GM19438 (cell line): ENCODE measurements around the gene CCDC175.

Source experiments
- ATAC-seq: cut with Tn5 transposase; IDR thresholded peaks from one replicate; pipeline ENCODE4 v1.9.1; 2021; ENCODE audit warnings: low read depth; ENCODE audit not compliant: unreplicated experiment

CCDC175 gene

DNA sequence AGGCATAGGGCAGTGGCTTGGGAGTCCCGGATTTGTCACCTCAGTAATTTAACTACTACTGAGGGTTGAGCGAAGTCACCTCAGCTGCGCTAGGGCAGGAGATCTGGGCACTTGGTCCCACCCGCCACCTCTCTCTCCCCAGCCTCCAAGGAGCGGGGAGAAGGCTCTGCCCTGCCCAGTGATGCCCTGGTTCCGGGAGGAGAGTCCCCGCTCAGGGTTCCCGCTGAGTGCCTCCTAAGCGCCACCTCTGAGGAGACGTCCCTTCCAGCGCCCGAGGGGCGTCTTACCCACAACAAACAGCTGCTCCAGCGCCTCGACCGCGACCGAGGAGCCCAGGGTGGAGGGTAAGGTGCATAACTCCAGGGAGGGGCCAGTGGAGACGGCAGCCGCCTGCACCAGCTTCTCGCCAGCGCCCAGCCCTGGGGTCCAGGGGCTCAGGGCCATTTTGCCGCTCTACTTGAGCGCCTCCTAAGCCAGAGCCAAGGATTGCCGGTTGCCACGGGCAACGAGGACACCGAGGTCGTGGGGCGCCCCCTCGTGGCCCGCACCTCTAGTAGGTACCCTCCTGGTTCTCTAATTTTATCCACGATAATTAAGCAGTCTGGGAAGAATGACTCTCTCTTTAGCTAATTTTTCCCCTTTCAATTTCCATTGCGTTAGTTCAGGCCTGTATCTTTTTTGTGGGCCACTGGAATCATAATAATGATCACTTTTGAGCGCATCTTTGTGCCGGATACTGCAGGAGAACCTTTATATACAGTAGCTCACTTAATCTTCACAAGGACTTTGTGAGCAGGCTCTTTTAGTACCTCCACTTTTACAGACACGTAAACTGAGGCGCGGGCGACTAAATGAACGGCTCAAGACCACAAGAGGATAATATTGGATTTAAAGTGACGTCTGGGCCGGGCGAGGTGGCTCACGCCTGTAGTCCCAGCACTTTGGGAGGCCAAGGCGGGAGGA is at the start of gene CCDC175:
TSS of gene CCDC175 (minus strand) at position 481 of the 963 bp plus-strand sequence. CDS start at position 444, 37 bp downstream.
- ATAC-seq, result peak; percentile 92

DNA sequence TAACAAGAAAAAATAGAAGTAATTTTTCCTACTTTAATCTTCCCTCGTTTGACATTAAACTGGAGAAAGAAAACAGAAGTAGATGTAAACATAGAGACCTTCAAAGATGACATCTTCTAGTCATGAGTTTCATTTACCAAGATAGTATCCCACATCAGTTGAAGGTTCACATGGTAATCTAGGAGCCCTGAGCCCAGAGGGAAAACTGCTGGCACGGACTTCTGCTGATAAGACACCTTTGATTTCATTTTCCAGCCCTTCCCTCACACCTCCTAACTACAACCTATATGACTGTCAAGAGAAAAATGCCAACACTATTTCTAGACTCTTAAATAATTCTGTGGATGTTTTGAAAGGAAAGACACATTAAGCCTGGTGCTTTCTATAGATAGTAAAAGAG is 46.0 kb upstream of the CCDC175 start:
- ATAC-seq, result no peak

DNA sequence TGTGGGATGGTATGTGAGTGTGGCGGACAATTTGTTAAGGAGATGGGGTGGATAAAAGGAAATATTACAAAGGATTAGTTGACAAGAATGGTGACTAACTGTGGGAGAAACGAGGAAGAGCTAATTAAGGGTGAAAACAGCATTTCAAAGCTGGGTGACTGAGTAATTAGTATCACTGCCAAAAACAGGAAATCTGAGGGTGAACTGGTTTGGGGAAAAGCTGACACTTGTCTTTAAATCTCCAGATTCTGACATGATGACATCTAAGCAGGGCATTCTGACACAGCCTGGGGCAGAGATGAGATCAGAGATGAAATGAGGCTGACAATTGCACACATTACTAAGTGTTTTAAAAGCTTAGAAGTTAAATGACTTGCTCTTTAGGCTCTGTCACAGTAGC is 42.4 kb upstream of the CCDC175 start:
- ATAC-seq, result no peak

DNA sequence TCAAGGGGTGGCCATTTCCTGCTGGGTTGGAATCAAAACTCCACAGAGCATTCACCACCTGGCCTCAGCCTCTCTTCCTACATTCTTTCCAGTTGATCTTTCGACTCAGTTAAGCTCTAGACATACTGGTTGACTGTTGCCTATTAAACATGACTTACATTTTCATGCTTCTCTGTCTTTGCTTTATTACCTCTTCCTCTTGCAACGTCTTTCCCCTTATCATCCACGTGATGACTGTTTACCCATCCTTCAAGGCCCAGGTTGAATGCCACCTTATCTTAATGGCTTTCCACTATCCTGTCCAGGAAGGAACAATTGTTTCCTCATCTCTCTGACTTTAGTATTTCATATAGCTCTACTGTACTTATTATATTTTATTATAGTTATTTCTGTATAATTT is 24.4 kb upstream of the CCDC175 start:
- ATAC-seq, result no peak

DNA sequence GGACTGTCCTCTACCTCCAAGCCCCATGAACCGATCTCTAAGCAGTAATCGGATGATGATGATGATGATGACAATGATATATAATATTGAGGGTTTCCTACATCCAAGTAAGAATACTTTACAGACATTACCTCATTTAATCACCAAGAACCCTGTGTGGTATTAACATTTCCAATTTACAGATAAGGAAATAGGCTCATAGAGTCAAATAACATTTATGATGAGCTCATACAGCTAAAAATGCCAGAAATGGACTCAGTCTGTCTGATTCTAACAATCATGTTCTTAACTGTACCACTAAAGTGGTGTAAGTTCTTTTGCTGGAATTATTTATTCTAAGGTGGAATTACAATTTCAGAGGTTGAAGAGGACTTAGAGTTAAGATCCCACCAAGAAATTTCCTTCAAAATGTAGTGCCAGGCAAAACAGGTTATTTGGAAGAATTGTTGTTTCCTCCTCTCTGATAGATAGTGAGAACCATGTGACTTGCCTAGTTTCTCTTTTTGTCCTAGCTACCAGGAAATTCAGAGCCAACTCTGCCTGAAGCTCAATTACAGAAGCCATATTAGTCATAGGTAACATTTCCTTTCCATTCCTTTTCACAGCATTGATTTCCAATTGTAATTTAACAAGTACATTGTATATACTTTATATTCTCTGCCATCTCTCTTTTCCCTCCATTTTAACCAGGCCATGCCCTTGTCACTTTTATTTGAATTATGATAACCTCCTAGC is 23.8 kb upstream of the CCDC175 start:
- no peak for ATAC-seq

DNA sequence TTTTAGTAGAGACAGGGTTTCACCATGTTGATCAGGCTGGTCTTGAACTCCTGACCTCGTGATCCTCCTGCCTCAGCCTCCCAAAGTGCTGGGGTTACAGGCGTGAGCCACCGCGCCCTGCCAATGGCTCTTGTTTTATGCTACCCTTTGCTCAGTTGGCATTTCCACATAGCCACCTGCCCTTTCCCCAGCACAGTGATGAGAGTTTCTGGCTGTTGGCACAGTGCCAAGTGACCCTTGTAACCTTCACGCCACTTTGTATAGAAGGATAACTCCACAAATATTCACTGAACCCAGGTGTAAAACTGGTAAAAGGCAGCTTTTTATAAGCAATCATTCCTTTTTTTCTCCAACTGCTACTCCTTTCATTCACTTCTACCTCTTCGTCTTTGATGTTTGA is 18.5 kb upstream of the CCDC175 start:
- no peak for ATAC-seq

DNA sequence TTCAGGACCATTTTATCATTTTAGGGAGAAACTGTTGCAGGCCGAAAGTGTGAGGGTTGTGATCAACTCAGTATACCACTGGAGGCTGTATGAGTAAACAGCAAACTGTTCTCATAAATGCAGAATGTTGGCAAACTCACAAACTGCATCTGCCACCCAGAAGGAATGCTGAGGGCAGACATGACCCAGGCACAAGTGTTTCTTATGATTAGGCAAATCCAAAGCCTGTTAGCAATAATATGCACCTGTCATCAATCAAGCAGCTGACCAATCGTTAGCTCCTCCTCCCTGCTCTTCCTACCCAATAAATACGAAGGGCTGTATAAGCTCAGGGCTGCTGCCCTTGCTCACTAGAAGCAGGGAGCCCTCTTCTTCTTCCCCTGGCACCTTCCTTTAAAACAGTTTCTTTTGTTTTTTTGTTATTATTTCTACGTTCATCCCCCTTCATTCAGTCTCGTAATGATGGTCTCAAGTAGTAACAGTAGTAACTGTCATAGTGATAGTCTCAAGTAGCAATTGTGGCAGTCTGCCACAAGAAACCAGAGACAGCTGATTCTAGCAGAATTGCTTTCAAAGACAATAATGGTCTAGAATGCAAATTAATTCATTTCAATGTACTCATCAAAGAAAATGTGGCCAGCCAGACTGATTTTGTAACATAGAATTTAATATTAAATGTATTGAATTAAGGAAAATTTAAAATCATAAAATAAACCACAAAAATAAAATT is 15.2 kb upstream of the CCDC175 start:
- no peak for ATAC-seq

DNA sequence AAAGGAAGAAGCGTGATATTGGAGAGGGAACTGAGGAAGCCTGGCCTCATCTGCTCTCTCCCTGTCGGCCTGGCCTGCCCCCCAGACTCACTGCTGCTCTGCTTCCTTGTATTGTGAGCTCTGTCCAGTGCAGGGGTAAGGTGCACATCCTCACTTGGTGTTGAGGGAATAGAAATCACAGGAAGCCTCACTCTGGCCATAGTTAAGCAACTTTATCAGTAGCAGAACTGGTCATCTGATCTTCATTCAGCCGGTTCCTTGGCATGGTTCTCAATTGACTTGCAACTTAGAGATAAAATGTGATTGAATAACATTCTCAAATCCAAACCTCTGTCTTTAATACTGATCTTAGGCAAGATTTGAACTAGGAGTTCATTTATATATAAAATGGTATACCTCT is 11.5 kb upstream of the CCDC175 start:
- no peak for ATAC-seq

DNA sequence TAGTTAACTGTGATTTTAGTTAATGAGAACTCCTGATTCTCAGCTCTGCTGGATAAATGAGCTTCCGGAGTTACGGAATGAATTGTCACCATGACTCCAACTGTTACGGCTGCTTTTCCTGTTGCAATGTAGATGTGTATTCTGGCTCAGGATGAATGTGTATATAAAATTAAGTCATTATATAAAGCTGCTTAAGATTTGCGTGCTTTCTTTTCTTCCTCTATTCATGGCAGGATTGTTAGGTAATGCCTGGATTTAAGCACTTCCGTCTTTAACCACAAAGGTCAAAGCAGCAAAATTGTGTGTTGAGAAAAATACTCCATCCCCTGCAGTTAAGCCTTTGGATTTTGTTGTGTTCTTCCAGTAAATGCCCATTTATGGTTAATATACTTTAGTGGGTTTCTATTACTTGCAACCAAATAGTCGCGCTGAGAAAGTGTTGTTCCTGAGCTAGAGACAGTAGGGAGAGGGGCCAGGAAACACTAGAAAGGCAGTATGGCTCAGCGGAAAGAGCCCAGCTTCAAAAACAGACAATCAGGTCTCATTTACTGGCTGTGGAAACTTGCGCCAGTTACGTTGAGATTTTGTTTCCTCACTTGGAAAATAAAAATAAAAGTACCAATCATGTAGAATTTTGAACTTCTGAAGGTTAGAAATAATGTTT is 9.4 kb upstream of the CCDC175 start:
- ATAC-seq, result no peak

DNA sequence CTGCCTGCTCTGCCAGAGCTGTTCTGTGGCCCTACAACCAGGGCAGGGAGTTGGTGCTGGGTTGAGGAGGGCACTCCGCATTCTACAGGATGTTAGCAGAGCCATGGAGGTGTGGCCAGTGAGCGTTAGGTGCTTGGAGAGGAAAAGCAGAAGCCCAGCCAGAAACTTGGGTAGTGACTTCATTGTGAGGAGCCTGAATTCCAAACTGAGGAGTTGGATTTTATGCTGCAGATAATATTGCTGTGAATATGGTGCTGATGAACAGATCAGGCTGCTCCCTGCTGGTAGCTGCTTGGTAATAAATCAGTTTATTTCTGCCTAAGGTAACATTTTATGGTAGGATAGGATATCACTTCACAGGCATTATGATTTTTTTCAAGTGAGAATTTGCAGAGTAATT is 7.1 kb upstream of the CCDC175 start:
- no peak for ATAC-seq

DNA sequence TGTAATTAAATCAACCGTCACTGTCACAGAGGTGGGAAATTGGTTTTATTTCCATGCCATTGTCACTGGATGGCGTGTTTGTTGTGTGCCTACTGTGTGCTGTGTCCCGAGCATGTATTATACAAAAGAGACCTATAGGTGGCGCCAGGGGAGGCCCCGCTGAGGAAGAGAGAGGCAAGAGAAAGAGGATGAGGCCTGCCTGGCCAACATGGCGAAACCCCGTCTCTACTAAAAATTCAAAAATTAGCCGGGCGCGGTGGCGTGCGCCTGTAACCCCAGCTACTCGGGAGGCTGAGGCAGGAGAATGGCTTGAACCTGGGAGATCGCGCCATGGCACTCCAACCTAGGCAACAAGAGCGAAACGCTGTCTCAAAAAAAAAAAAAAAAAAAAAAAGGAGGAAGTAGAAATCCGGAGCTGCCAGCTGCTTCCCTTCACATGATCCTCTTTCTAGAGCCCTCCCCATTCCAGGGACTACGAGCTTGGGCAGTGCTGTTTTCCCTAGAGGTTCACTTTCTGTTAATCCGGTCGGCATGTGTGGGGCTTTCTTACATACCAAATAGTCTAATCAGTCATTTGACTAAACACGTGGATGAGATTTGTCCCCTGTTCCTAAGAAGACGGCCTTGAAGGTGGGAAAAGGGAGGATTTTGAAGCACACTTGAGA is 6.4 kb upstream of the CCDC175 start:
- no peak for ATAC-seq

DNA sequence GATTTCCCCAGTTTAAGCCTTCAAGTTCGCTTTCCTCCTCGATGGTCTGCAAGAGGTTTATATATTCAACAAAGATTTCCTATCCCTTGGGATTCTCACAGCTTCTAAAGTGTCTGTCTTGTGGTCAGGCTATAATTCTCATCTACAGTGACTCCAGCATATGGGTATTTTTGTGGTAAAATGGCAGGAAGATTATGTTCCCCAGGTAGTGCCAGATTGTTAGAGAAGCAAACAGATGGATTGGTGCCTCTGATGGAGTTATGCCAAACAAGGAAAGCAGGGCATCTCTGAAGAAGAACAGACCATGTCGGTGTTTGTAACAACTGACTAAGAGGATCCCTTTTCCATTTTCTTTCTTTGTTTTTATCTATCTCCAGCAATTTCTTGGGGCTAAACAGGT is 5.5 kb upstream of the CCDC175 start:
- ATAC-seq, result no peak

DNA sequence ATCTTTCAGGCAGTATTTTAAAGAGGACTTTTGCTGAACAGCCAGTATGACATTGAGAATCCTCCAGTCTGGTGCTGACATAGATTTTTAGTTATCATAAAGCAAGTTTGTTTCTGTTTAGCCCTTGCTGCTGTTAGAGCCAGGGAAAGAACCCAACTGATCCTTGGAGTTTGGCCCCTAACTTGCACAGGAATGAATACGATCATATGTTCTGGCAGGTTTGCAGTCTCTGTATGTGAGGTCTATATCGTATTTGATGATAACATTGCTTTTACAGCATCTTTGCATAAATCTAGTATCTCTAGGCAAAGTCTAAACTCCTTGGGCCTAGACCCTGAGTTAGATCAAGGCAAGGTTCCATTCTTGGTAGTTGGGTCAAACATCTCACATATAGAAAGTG is 4.3 kb upstream of the CCDC175 start:
- no peak for ATAC-seq

DNA sequence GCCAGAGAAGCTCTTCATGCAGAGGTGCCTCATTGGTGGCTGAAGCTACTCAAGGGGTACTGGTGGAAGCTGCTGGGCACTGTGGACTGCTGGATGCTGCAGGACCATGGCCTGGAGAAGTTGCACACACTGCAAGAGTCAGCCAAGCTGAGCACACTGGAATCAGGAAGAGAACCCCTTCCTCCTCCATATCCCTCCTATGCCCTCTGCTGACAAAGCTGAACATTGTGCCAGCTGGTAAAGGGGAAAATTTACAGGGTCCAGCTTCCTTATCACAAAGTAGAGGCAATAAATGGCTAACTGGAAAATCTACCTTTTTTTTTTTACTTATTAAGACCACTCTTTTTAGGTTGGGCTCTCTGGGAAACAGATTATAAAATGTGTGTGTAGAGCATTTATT is 6.5 kb downstream of the CCDC175 start:
- no peak for ATAC-seq

DNA sequence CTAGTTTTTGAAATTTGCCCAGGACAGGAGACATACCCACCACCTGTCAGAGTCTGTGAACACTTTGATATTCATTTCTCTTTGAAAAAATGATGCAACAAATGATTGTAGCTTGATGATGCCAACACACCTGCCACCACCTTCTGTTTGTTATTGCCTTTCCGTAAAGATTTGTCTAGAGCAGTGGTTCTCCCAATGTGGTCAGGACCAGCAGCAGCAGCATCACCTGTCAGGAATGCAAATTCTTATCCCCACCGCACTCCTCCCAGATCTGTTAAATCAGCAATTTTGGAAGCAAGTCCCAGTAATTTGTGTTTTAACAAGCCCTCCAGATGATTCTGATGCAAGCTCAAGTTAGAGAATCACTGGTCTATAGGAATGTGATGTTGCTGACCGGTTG is 9.9 kb downstream of the CCDC175 start:
- no peak for ATAC-seq

DNA sequence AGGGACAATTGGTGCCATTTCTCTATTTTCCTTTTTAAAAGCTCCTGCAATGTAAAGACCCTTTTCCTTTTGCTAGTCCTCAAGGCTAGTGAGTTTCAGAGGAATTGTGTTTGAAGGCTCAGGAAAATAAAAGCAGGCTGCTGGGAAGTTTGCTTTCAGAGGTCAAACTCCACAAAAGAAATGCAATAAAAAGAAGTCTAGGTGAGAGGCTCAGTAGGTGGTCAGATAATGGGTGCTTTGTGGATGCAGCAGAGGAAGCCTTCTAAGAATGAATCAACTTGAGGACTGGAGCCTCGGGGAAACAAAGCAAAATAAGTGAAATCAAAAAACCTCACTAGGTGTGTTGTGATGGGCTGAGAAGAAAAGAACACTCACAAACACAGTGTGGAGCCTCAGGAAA is 10.3 kb downstream of the CCDC175 start:
- no peak for ATAC-seq

DNA sequence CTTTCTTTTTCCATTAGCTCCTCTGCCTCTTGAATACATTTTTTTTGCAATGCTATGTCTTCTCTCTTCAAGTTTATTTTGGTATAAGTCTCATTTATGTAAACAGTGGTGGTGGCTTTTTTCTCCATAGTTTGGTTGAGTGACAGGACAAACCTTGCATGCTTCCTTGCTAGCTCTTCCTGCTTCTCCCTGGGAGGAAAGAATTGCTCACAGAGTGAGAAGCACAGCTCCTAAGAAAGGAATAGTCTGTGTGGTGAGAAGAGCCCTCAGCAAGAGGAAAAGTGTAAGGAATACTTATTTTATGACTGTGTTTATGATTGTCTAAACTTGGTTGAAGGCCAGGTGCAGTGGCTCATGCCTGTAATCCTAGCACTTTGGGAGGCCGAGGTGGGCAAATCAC is 11.5 kb downstream of the CCDC175 start:
- no peak for ATAC-seq

DNA sequence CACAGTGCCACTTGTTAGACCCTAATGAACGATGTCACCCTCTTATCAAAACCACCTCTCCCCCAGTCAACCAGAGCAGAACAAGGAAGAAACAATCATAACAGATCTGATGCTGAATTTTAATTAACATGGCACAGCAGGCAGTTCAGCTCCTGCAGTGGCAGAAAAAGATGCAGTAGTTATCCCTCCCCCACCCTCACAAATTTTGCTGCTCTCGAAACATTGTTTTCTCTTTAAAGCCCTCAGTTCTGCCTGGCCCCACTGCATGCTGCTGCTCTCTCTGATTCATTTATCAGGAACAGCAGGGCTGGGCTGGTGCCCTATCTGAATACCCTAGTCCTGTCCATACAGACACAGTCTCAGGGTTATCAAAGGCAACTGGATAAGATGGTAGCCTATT is 12.2 kb downstream of the CCDC175 start:
- no peak for ATAC-seq

DNA sequence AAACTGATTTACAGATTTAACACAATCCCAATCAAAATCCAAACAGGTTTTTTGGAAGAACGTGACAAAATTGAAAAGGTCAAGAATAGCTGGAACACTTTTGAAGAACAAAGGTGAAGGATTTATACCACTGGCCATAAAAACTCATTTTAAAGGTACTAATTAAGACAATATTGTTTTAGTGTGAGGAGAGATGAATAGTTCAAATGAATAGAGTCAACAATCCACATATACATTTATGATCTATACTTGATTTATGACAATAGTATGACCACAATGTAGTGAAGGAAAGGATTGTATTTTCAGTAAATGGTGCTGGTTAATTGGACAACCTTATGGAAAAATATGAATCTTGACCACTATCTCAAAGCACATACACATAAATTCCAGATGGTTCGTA is 29.3 kb downstream of the CCDC175 start:
- ATAC-seq, result no peak

DNA sequence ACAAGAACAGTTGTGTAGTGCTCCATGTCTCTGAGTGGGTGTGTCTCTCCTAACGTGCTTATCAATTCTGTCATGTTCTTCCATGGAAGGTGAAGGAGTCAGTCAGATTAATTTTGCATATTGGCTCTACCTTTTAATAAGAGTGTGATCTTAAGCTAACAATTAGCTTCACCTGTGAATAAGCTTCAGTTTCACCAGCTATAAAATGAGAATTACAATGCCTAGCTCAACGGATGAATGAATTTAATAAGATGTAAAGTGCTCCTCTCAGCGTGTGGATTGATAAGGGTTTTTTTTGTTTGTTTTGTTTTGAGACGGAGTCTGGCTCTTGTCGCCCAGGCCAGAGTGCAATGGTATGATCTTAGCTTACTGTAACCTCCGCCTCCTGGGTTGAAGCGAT is 32.7 kb downstream of the CCDC175 start:
- no peak for ATAC-seq
